Naive thymus-derived CD4-positive, alpha-beta T cell (primary cell): ENCODE measurements around the gene PEAK3. TPM values are rescaled to one million over a fixed set of nuclear protein-coding genes. Genes with fewer than 3 reads are reported as not detected.

Experiments used
- ATAC-seq: fragments of 150-1000 bp; cut with Tn5 transposase; 2 replicates; pipeline ENCODE4 v1.10.0; 2021; ENCODE audit warnings: mild to moderate bottlenecking, moderate library complexity
- CTCF ChIA-PET: fragments of 350-600 bp; sonication (Branson Sonifier 250); formaldehyde crosslinking; loops from one replicate; lab custom pipeline; 2021; ENCODE audit warnings: antibody characterized with exemption; lab: Charles Lee
- POLR2A ChIA-PET: fragments of 350-600 bp; sonication (Branson Sonifier 250); formaldehyde crosslinking; loops from one replicate; lab custom pipeline; 2021; ENCODE audit warnings: antibody characterized with exemption, inconsistent platforms; lab: Charles Lee
- DNase-seq, 9 donors: peaks; one replicate each; pipeline versions ENCODE4 v3.0.0 to v3.0.0-alpha.2; 2020 to 2022; ENCODE audit warnings: mixed read lengths in 1 of 9
- H3K27ac ChIP-seq: one replicate; pipeline ENCODE4 v1.7.0; 2013; ENCODE audit warnings: mild to moderate bottlenecking, low read depth, low read length, moderate library complexity
- H3K27me3 ChIP-seq, 2 donors: one replicate each; pipeline ENCODE4 v1.7.0; 2013; ENCODE audit warnings: low read length in 2 of 2, mild to moderate bottlenecking in 2 of 2, moderate library complexity in 2 of 2; ENCODE audit not compliant: control insufficient read depth in 2 of 2, insufficient read depth in 2 of 2
- H3K36me3 ChIP-seq, 3 experiments: 1 replicate in 2 of 3; 2 replicates in 1 of 3; pipeline ENCODE4 v1.7.0; 2013; ENCODE audit warnings: low read length in 3 of 3, mild to moderate bottlenecking in 3 of 3, moderate library complexity in 1 of 3; ENCODE audit not compliant: insufficient read depth in 3 of 3, control insufficient read depth in 2 of 3
- H3K4me1 ChIP-seq, 2 donors: one replicate each; pipeline ENCODE4 v1.7.0; 2013; ENCODE audit warnings: low read length in 2 of 2, mild to moderate bottlenecking in 2 of 2, moderate library complexity in 1 of 2; ENCODE audit not compliant: control insufficient read depth in 2 of 2, insufficient read depth in 2 of 2
- H3K4me3 ChIP-seq: 2 replicates; pipeline ENCODE4 v1.7.0; 2013; ENCODE audit warnings: mild to moderate bottlenecking, low read length
- H3K9me3 ChIP-seq, 3 experiments: 1 replicate in 2 of 3; 2 replicates in 1 of 3; pipeline ENCODE4 v1.7.0; 2013; ENCODE audit warnings: low read length in 3 of 3; ENCODE audit not compliant: control insufficient read depth in 2 of 3
- H3K27ac Mint-ChIP-seq, 9 donors: one replicate each; pipeline ENCODE4 v1.8.0; 2020 to 2022; ENCODE audit warnings: mixed read lengths in 9 of 9, mild to moderate bottlenecking in 8 of 9, moderate library complexity in 5 of 9, inconsistent platforms in 2 of 9
- H3K27me3 Mint-ChIP-seq, 5 donors: one replicate each; pipeline ENCODE4 v1.8.0; 2021 to 2022; ENCODE audit warnings: mixed read lengths in 5 of 5, mild to moderate bottlenecking in 1 of 5
- H3K36me3 Mint-ChIP-seq, 5 donors: one replicate each; pipeline ENCODE4 v1.8.0; 2020 to 2022; ENCODE audit warnings: mixed read lengths in 5 of 5, mild to moderate bottlenecking in 3 of 5, inconsistent platforms in 1 of 5
- H3K4me1 Mint-ChIP-seq, 7 donors: one replicate each; pipeline ENCODE4 v1.8.0; 2020 to 2022; ENCODE audit warnings: mixed read lengths in 7 of 7, mild to moderate bottlenecking in 3 of 7, inconsistent platforms in 1 of 7
- H3K4me3 Mint-ChIP-seq, 10 donors: one replicate each; pipeline ENCODE4 v1.8.0; 2020 to 2022; ENCODE audit warnings: mild to moderate bottlenecking in 10 of 10, mixed read lengths in 10 of 10, moderate library complexity in 6 of 10, inconsistent platforms in 2 of 10
- H3K9me3 Mint-ChIP-seq, 11 donors: one replicate each; pipeline ENCODE4 v1.8.0; 2020 to 2022; ENCODE audit warnings: mixed read lengths in 11 of 11, mild to moderate bottlenecking in 4 of 11, inconsistent platforms in 1 of 11, moderate library complexity in 1 of 11
- intact Hi-C, 2 donors: fragments of 100-400 bp; cut with micrococcal nuclease; formaldehyde crosslinking; loops; one replicate each; pipeline ENCODE4 v1.15.1; 2023
- polyA plus RNA-seq, 2 donors: library from polyadenylated mRNA; unstranded; fragments of 300-500 nt; fragmentation: Illumina TruSeq; gene quantifications; one replicate each; pipeline ENCODE4 v1.2.3, GENCODE V29; 2021
- total RNA-seq, 6 experiments: library from RNA in 5 of 6; stranded (reverse) in 5 of 6; gene quantifications; 1 replicate in 5 of 6; 2 replicates in 1 of 6; pipeline ENCODE4 v1.2.3 and lab custom pipeline; 2021 to 2026

The PEAK3 gene
- total and polyA plus RNA-seq, 7 experiments from 2014 or later: 0.14 to 3.9 (median 0.36) TPM; not detected in 1

- peaks cover 14 to 25% (median 20%) of the 10 kb centered on the region in 7 donors for H3K4me1 Mint-ChIP-seq
- ChIA-PET POLR2A (no interaction called here), CTCF (no interaction called here)
Measured at GRCh38 chr19:2231621-2232221, 50.3 kb downstream of the PEAK3 start.

GRCh38 chr19:2230807-2231533 is 51.0 kb downstream of the PEAK3 start:
- DNase-seq (no peak), ATAC-seq (no peak)
- peak overlapping the region in 1 of 9 donors; percentile 62 for H3K27ac Mint-ChIP-seq
- intact Hi-C loops: no loop called here
- ChIA-PET POLR2A (no interaction called here), CTCF (interaction anchor here (1.3 kb wide), 1 partner anchor 31 kb away, joined by 3 read pairs; no protein-coding TSS in a partner anchor)
- no peaks in the 10 kb centered on the region for H3K9me3 ChIP-seq
- H3K27me3 Mint-ChIP-seq: no peaks in the 10 kb centered on the region
- H3K36me3 Mint-ChIP-seq: peaks cover 0 to 3% (median 0%) of the 10 kb centered on the region in 5 donors
- H3K36me3 ChIP-seq: peaks cover 0 to 69% (median 0%) of the 10 kb centered on the region in 3 experiments
- H3K27ac ChIP-seq: no peak overlapping the region
- H3K4me3 Mint-ChIP-seq: no peak overlapping the region
- H3K27me3 ChIP-seq: no peaks in the 10 kb centered on the region
- H3K4me1 Mint-ChIP-seq: peaks cover 8 to 18% (median 16%) of the 10 kb centered on the region in 7 donors
- H3K4me1 ChIP-seq: peaks cover 6% of the 10 kb centered on the region in 2 donors
- peaks cover 0 to 2% (median 0%) of the 10 kb centered on the region in 11 donors for H3K9me3 Mint-ChIP-seq
- H3K4me3 ChIP-seq: no peak overlapping the region

More at GRCh38 chr19:2231621-2232221, 50.3 kb downstream of the PEAK3 start:
- peaks cover 0 to 7% (median 0%) of the 10 kb centered on the region in 11 donors for H3K9me3 Mint-ChIP-seq
- DNase-seq (no peak), ATAC-seq (no peak)
- peaks cover 6% of the 10 kb centered on the region in 2 donors for H3K4me1 ChIP-seq
- H3K9me3 ChIP-seq: no peaks in the 10 kb centered on the region
- peaks cover 0 to 5% (median 0%) of the 10 kb centered on the region in 5 donors for H3K27me3 Mint-ChIP-seq
- H3K27ac Mint-ChIP-seq: peak overlapping the region in 2 of 9 donors; percentile 4 to 9
- H3K27ac ChIP-seq: no peak overlapping the region
- peaks cover 0 to 62% (median 0%) of the 10 kb centered on the region in 3 experiments for H3K36me3 ChIP-seq
- H3K4me3 ChIP-seq: no peak overlapping the region
- intact Hi-C loops: no loop called here
- H3K4me3 Mint-ChIP-seq: no peak overlapping the region
- H3K27me3 ChIP-seq: no peaks in the 10 kb centered on the region
- peaks cover 0 to 7% (median 4%) of the 10 kb centered on the region in 5 donors for H3K36me3 Mint-ChIP-seq

- ATAC-seq (no peak), DNase-seq (no peak)
- CTCF ChIA-PET: interaction anchor here (0.8 to 1.3 kb wide), 2 partner anchors 14 to 32 kb away, joined by 3 read pairs; no protein-coding TSS in a partner anchor
- Mint-ChIP-seq H3K27me3 (no peaks in the 10 kb centered on the region), H3K4me1 (peaks cover 8 to 16% (median 12%) of the 10 kb centered on the region in 7 donors), H3K36me3 (peaks cover 0 to 7% (median 0%) of the 10 kb centered on the region in 5 donors), H3K27ac (peak overlapping the region in 1 of 9 donors; percentile 62), H3K4me3 (no peak overlapping the region), H3K9me3 (peaks cover 0 to 2% (median 0%) of the 10 kb centered on the region in 11 donors)
- no peaks in the 10 kb centered on the region for H3K9me3 ChIP-seq
- no peak overlapping the region for H3K4me3 ChIP-seq
- POLR2A ChIA-PET: no interaction called here
- peaks cover 0 to 78% (median 0%) of the 10 kb centered on the region in 3 experiments for H3K36me3 ChIP-seq
- H3K4me1 ChIP-seq: peaks cover 3% of the 10 kb centered on the region in 2 donors
- intact Hi-C loops: no loop called here
- no peak overlapping the region for H3K27ac ChIP-seq
- H3K27me3 ChIP-seq: no peaks in the 10 kb centered on the region
Measured at GRCh38 chr19:2230033-2230531, 51.9 kb downstream of the PEAK3 start.

- POLR2A ChIA-PET: no interaction called here
- intact Hi-C loops: no loop called here
Measured at GRCh38 chr19:2229103-2230032, 52.6 kb downstream of the PEAK3 start.

GRCh38 chr19:2228157-2229030 is 53.6 kb downstream of the PEAK3 start:
- H3K4me1 ChIP-seq: peaks cover 0 to 6% of the 10 kb centered on the region in 2 donors
- peaks cover 0 to 16% (median 3%) of the 10 kb centered on the region in 5 donors for H3K36me3 Mint-ChIP-seq
- no peak overlapping the region for H3K4me3 ChIP-seq
- DNase-seq (no peak), ATAC-seq (no peak)
- no peaks in the 10 kb centered on the region for H3K27me3 ChIP-seq
- H3K27ac Mint-ChIP-seq: no peak overlapping the region
- H3K9me3 Mint-ChIP-seq: peaks cover 0 to 2% (median 0%) of the 10 kb centered on the region in 11 donors
- H3K36me3 ChIP-seq: peaks cover 0 to 88% (median 3%) of the 10 kb centered on the region in 3 experiments
- H3K27ac ChIP-seq: no peak overlapping the region
- H3K9me3 ChIP-seq: no peaks in the 10 kb centered on the region
- peaks cover 0 to 4% (median 0%) of the 10 kb centered on the region in 7 donors for H3K4me1 Mint-ChIP-seq
- intact Hi-C loops: no loop called here
- H3K4me3 Mint-ChIP-seq: no peak overlapping the region
- no peaks in the 10 kb centered on the region for H3K27me3 Mint-ChIP-seq
- CTCF ChIA-PET: interaction anchor here (0.6 kb wide), 2 partner anchors 10 to 621 kb away, joined by 4 read pairs; no protein-coding TSS in a partner anchor
- POLR2A ChIA-PET: interaction anchor here (0.8 kb wide), 1 partner anchor 9 kb away, joined by 4 read pairs; no protein-coding TSS in a partner anchor

More at GRCh38 chr19:2229103-2230032, 52.6 kb downstream of the PEAK3 start:
- H3K4me1 Mint-ChIP-seq: peaks cover 4 to 9% (median 5%) of the 10 kb centered on the region in 7 donors
- peaks cover 0 to 2% (median 0%) of the 10 kb centered on the region in 11 donors for H3K9me3 Mint-ChIP-seq
- no peaks in the 10 kb centered on the region for H3K27me3 Mint-ChIP-seq
- Histone ChIP-seq H3K9me3 (no peaks in the 10 kb centered on the region), H3K27ac (no peak overlapping the region), H3K36me3 (peaks cover 0 to 85% (median 3%) of the 10 kb centered on the region in 3 experiments), H3K27me3 (no peaks in the 10 kb centered on the region), H3K4me3 (no peak overlapping the region), H3K4me1 (no peaks in the 10 kb centered on the region)
- H3K4me3 Mint-ChIP-seq: no peak overlapping the region
- no peak for ATAC-seq
- peaks cover 0 to 13% (median 3%) of the 10 kb centered on the region in 5 donors for H3K36me3 Mint-ChIP-seq
- DNase-seq: no peak
- no peak overlapping the region for H3K27ac Mint-ChIP-seq
- CTCF ChIA-PET: interaction anchor here (0.5 to 0.8 kb wide), 3 partner anchors 9 to 34 kb away, joined by 3 to 4 read pairs (median 4); no protein-coding TSS in a partner anchor
